ENCODE results near the gene RPA1.

Gene RPA1

GRCh38 chr17:1937461-1937860 is 107.7 kb downstream of the RPA1 start:
- TF ChIP-seq CTCF (IDR thresholded peaks at IDR 0.05; ENCODE audit: low read depth, low read length) = no peak
- DNase-seq (ENCODE audit: extremely low read depth, low read depth) = no peak

GRCh38 chr17:1939981-1940809 is 110.4 kb downstream of the RPA1 start:
- DNase-seq (ENCODE audit: extremely low read depth, low read depth) = no peak
- no peak for TF ChIP-seq CTCF (IDR thresholded peaks at IDR 0.05; ENCODE audit: low read depth, low read length)

GRCh38 chr17:1940810-1941185 is 111.0 kb downstream of the RPA1 start:
- TF ChIP-seq CTCF (IDR thresholded peaks at IDR 0.05; ENCODE audit: low read depth, low read length) = no peak
- DNase-seq (ENCODE audit: extremely low read depth, low read depth) = no peak

- no peak for TF ChIP-seq CTCF (IDR thresholded peaks at IDR 0.05; ENCODE audit: low read depth, low read length)
- DNase-seq (ENCODE audit: extremely low read depth, low read depth) = no peak
Observed at GRCh38 chr17:1941272-1942065, 111.7 kb downstream of the RPA1 start.

- no peak for DNase-seq (ENCODE audit: extremely low read depth, low read depth)
- no peak for TF ChIP-seq CTCF (IDR thresholded peaks at IDR 0.05; ENCODE audit: low read depth, low read length)
Observed at GRCh38 chr17:1942066-1942365, 112.2 kb downstream of the RPA1 start.

- DNase-seq (ENCODE audit: extremely low read depth, low read depth) = no peak
- no peak for TF ChIP-seq CTCF (IDR thresholded peaks at IDR 0.05; ENCODE audit: low read depth, low read length)
Observed at GRCh38 chr17:1942666-1943435, 113.0 kb downstream of the RPA1 start.

GRCh38 chr17:1943436-1943831 is 113.6 kb downstream of the RPA1 start:
- TF ChIP-seq CTCF (IDR thresholded peaks at IDR 0.05; ENCODE audit: low read depth, low read length) = no peak
- DNase-seq (ENCODE audit: extremely low read depth, low read depth) = no peak

Measured in AG09319 (cell line).